SK-N-SH (cell line): Measurements from ENCODE around the gene PFKFB3. TPM values are rescaled to one million over a fixed set of nuclear protein-coding genes. Genes with fewer than 3 reads are reported as not detected.

ENCODE experiments used
- CTCF ChIA-PET: fragments of 300-600, 350-600 bp; formaldehyde crosslinking; extraction: SDS; loops from one replicate; lab custom pipeline; 2021; lab: Yijun Ruan, JAX
- POLR2A ChIA-PET: fragments of 350-600 bp; sonication (Branson Sonifier 250); formaldehyde crosslinking; extraction: SDS; loops from one replicate; lab custom pipeline; 2020; ENCODE audit warnings: antibody characterized with exemption, inconsistent platforms; lab: Yijun Ruan, JAX
- DNase-seq: peaks from one replicate; pipeline ENCODE4 v3.0.0; 2012
- H2AFZ ChIP-seq: fragments of 200-600 bp; sonication (generic); 2 replicates; pipeline ENCODE4 v1.8.1; 2016; ENCODE audit warnings: antibody characterized with exemption, mild to moderate bottlenecking, low read depth
- H3F3A ChIP-seq: fragments of 200-600 bp; sonication (generic); replicated peaks from 2 replicates; pipeline ENCODE3; 2016; ENCODE audit warnings: antibody characterized with exemption, mild to moderate bottlenecking; ENCODE audit not compliant: insufficient read depth
- H3K27ac ChIP-seq, 2 experiments: fragments of 200-500 bp in 1 of 2; fragments of 200-600 bp in 1 of 2; sonication (Bioruptor generic) in 1 of 2; sonication (generic), shearing (Covaris generic) in 1 of 2; 2 replicates each; pipeline versions ENCODE4 v1.5.1 to v1.6.1; 2014 to 2016; ENCODE audit warnings: low read depth in 2 of 2, inconsistent platforms in 1 of 2, low read length in 1 of 2, mild to moderate bottlenecking in 1 of 2, mixed read lengths in 1 of 2
- H3K27me3 ChIP-seq: fragments of 200-600 bp; sonication (generic), shearing (Covaris generic); 2 replicates; pipeline ENCODE4 v1.6.1; 2016; ENCODE audit warnings: mixed run types; ENCODE audit not compliant: insufficient read depth
- H3K36me3 ChIP-seq, 2 experiments: fragments of 200-500 bp in 1 of 2; fragments of 200-600 bp in 1 of 2; sonication (Bioruptor generic) in 1 of 2; sonication (generic) in 1 of 2; replicated peaks in 1 of 2; 2 replicates each; pipeline versions ENCODE3 to v1.5.1; 2014 to 2016; ENCODE audit warnings: low read length in 1 of 2, mild to moderate bottlenecking in 1 of 2; ENCODE audit not compliant: insufficient read depth in 2 of 2, control insufficient read depth in 1 of 2
- H3K4me1 ChIP-seq, 2 experiments: fragments of 200-500 bp in 1 of 2; fragments of 200-600 bp in 1 of 2; sonication (Bioruptor generic) in 1 of 2; sonication (generic), shearing (Covaris generic) in 1 of 2; 2 replicates each; pipeline versions ENCODE4 v1.5.1 to v1.6.1; 2014 to 2016; ENCODE audit warnings: low read depth in 1 of 2, low read length in 1 of 2, mixed run types in 1 of 2; ENCODE audit not compliant: insufficient read depth in 2 of 2, control insufficient read depth in 1 of 2
- H3K4me2 ChIP-seq: fragments of 200-600 bp; sonication (generic), shearing (Covaris generic); 2 replicates; pipeline ENCODE4 v1.6.1; 2017; ENCODE audit warnings: mixed run types
- H3K4me3 ChIP-seq, 2 experiments: fragments of 200-500 bp in 1 of 2; fragments of 200-600 bp in 1 of 2; sonication (Bioruptor generic) in 1 of 2; sonication (generic), shearing (Covaris generic) in 1 of 2; 2 replicates each; pipeline versions ENCODE4 v1.5.1 to v1.8.1; 2014 to 2016; ENCODE audit warnings: low read depth in 2 of 2, inconsistent platforms in 1 of 2, low read length in 1 of 2, mild to moderate bottlenecking in 1 of 2, mixed read lengths in 1 of 2, moderate library complexity in 1 of 2
- H3K79me2 ChIP-seq: fragments of 200-600 bp; sonication (generic); 2 replicates; pipeline ENCODE4 v1.8.1; 2017; ENCODE audit warnings: mild to moderate bottlenecking; ENCODE audit not compliant: insufficient read depth
- H3K9ac ChIP-seq: fragments of 200-600 bp; sonication (generic); 2 replicates; pipeline ENCODE4 v1.6.1; 2017; ENCODE audit warnings: mixed run types
- H3K9me2 ChIP-seq: fragments of 200-600 bp; sonication (generic); 2 replicates; pipeline ENCODE4 v1.6.1; 2017; ENCODE audit warnings: mixed run types
- H3K9me3 ChIP-seq: fragments of 200-600 bp; sonication (generic); 2 replicates; pipeline ENCODE4 v1.6.1; 2017; ENCODE audit warnings: mixed run types, mild to moderate bottlenecking, moderate library complexity
- H4K20me1 ChIP-seq: fragments of 200-600 bp; sonication (generic); 2 replicates; pipeline ENCODE4 v1.6.1; 2017; ENCODE audit warnings: mild to moderate bottlenecking, mixed run types; ENCODE audit not compliant: insufficient read depth
- CHD2 ChIP-seq: fragments of 150-350 bp; IDR thresholded peaks from 2 replicates; pipeline ENCODE4 v1.6.1; 2018; ENCODE audit warnings: low read length; ENCODE audit not compliant: partially characterized antibody
- EP300 ChIP-seq, 2 experiments: IDR thresholded peaks; 2 replicates each; pipeline versions ENCODE4 v1.4.0 to v1.6.1; 2012; ENCODE audit warnings: borderline replicate concordance in 1 of 2, low read depth in 1 of 2, low read length in 1 of 2
- EZH2phosphoT487 ChIP-seq: fragments of 200-600 bp; sonication (generic); IDR thresholded peaks from 2 replicates; pipeline ENCODE4 v1.6.1; 2017; ENCODE audit warnings: low read depth, mixed run types, mild to moderate bottlenecking, antibody characterized with exemption, moderate library complexity, borderline replicate concordance
- FOXJ3 ChIP-seq: sonication (generic); formaldehyde crosslinking; IDR thresholded peaks from 2 replicates; pipeline ENCODE4 v1.5.1; 2020; ENCODE audit warnings: mild to moderate bottlenecking, missing genetic modification reagents
- IRF3 ChIP-seq: fragments of 150-350 bp; IDR thresholded peaks from 2 replicates; pipeline ENCODE4 v1.6.1; 2016; ENCODE audit warnings: mild to moderate bottlenecking, low read depth, low read length
- JUND ChIP-seq: IDR thresholded peaks from 2 replicates; pipeline ENCODE4 v1.4.0; 2012
- MEF2A ChIP-seq: IDR thresholded peaks from 2 replicates; pipeline ENCODE4 v1.4.0; 2012; ENCODE audit warnings: low read depth, borderline replicate concordance
- NFIC ChIP-seq: IDR thresholded peaks from 2 replicates; pipeline ENCODE4 v1.4.0; 2012; ENCODE audit warnings: borderline replicate concordance
- NRF1 ChIP-seq: IDR thresholded peaks from 2 replicates; pipeline ENCODE4 v1.6.1; 2012; ENCODE audit warnings: low read depth, mild to moderate bottlenecking, low read length
- POLR2AphosphoS5 ChIP-seq: IDR thresholded peaks from 2 replicates; pipeline ENCODE4 v1.6.1; 2012; ENCODE audit warnings: low read depth, low read length
- RAD21 ChIP-seq: IDR thresholded peaks from 2 replicates; pipeline ENCODE4 v1.6.1; 2012; ENCODE audit warnings: mild to moderate bottlenecking, low read length
- RCOR1 ChIP-seq: fragments of 150-350 bp; IDR thresholded peaks from 2 replicates; pipeline ENCODE4 v1.6.1; 2017; ENCODE audit warnings: antibody characterized with exemption, low read length
- RFX5 ChIP-seq: IDR thresholded peaks from 2 replicates; pipeline ENCODE4 v1.6.1; 2012; ENCODE audit warnings: mild to moderate bottlenecking, improper control_type of control experiment, low read length
- RXRA ChIP-seq: IDR thresholded peaks from 2 replicates; pipeline ENCODE4 v1.4.0; 2012; ENCODE audit warnings: low read depth, mild to moderate bottlenecking, borderline replicate concordance
- SIN3A ChIP-seq: IDR thresholded peaks from 2 replicates; pipeline ENCODE4 v1.6.1; 2012; ENCODE audit warnings: low read depth, mild to moderate bottlenecking, low read length, moderate library complexity, borderline replicate concordance
- SMC3 ChIP-seq: IDR thresholded peaks from 2 replicates; pipeline ENCODE4 v1.6.1; 2012; ENCODE audit warnings: low read depth, low read length, improper control_type of control experiment
- TCF12 ChIP-seq: IDR thresholded peaks from 2 replicates; pipeline ENCODE4 v1.4.0; 2012
- USF1 ChIP-seq: IDR thresholded peaks from 2 replicates; pipeline ENCODE4 v1.4.0; 2012; ENCODE audit warnings: low read depth, borderline replicate concordance
- WGBS: methylation state at CpG from one replicate; pipeline ENCODE4 v1.1.6; 2017; ENCODE audit warnings: low lambda C conversion rate; 5-methylcytosine and 5-hydroxymethylcytosine counted together
- polyA plus RNA-seq, 3 experiments: library from polyadenylated mRNA; depleted of rRNA; stranded (reverse); fragments of >200 nt; gene quantifications; 2 replicates each; pipeline ENCODE4 v1.2.3, GENCODE V29; 2012
- TF ChIP-seq, protein P1 (sequence below): IDR thresholded peaks from 2 replicates; pipeline ENCODE4 v1.6.1; 2012; ENCODE audit warnings: mild to moderate bottlenecking, low read depth, low read length, moderate library complexity
- TF ChIP-seq, protein P2 (sequence below): IDR thresholded peaks from 2 replicates; pipeline ENCODE4 v1.4.0; 2012; ENCODE audit warnings: low read depth

The PFKFB3 gene
- polyA plus RNA-seq, 1 of the 3 experiments (the other 2 are of a cell fraction): 59.7 TPM

DNA sequence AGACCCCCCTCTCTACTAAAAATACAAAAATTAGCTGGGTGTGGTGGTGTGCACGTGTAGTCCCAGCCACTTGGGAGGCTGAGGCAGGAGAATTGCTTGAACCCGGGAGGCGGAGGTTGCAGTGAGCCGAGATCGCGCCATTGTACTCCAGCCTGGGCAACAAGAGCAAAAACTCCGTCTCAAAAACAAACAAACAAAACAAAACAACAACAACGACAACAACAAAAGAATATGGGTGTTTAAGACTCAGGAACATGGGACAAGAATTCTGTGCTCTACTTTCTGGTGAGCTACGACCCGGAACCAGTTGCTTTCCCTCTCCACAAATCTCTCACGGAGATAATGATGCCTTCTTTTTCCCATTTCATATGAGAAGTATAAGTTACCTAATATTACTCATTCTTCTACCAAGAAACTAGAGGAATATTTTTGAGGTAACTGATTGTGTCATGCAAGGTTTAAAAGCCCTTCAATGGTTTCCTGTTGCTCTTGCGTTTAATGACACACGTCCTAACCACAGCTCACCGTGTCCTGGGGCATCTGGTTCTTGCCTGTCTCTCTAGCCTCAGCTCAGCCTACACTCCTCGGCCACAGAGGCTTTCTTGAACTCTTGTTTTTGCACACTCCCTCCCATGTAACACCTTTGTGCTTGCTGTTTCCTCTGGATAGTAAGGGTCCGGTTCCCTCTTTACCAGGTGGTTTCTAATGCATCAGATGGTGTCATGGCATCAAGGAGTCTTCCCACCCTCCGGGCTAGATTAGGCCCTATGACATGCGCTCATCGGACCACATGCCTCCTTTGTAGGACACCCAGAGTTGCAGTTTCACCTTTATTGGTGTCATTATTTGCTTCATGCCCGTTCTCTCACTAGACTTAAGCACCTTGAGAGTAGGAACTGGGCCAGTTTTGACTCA lies 67.5 kb downstream of the PFKFB3 start (continued):
- TF ChIP-seq IRF3: no peak

DNA sequence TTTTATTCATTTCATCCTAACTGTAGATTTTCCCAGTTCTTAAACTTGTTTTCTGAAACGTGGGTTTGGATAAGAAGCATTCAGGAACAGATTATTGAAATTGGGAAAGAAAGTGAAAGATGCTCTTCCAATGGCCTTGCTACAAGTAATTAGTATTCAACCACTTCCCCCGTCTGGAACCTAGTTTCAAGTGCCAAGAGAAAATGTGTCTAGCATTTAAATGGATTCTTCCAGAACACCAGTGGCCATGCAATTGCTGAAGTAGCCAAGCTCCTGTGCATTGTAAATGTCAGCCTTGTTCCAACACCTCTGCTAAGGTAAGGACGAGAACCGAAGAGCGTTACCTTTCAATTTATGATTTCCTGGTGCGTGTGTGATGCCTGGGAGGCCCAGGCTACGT lies 68.2 kb downstream of the PFKFB3 start:
- Histone ChIP-seq H3K36me3 (no peaks in the 10 kb centered on the region), H3K9me2 (no peaks in the 10 kb centered on the region), H3K4me1 (peaks cover 0 to 12% of the 10 kb centered on the region in 2 experiments; a peak in 2 of 4 replicates), H3K4me2 (no peak overlapping the region), H3K4me3 (no peak overlapping the region), H3K9me3 (no peaks in the 10 kb centered on the region), H3K79me2 (no peaks in the 10 kb centered on the region), H4K20me1 (no peaks in the 10 kb centered on the region), H3K9ac (no peak overlapping the region), H3F3A (peaks cover 12% of the 10 kb centered on the region), H3K27me3 (no peaks in the 10 kb centered on the region), H3K27ac (no peak overlapping the region), H2AFZ (no peak overlapping the region)
- 85% methylated on average over 7 of the region's 7 CpGs for WGBS
- CTCF ChIA-PET: no interaction called here
- POLR2A ChIA-PET: no interaction called here
- no peak for TF ChIP-seq RCOR1
- no peak for TF ChIP-seq FOXJ3
- no peak for TF ChIP-seq TCF12
- TF ChIP-seq MEF2A: no peak
- no peak for TF ChIP-seq RAD21
- TF ChIP-seq CHD2: no peak
- no peak for TF ChIP-seq RFX5
- TF ChIP-seq EP300 (IDR thresholded peaks at IDR 0.05; ENCODE audit: borderline replicate concordance in 1 of 2, low read depth in 1 of 2, low read length in 1 of 2): no peak
- TF ChIP-seq NFIC: no peak
- no peak for DNase-seq

DNA sequence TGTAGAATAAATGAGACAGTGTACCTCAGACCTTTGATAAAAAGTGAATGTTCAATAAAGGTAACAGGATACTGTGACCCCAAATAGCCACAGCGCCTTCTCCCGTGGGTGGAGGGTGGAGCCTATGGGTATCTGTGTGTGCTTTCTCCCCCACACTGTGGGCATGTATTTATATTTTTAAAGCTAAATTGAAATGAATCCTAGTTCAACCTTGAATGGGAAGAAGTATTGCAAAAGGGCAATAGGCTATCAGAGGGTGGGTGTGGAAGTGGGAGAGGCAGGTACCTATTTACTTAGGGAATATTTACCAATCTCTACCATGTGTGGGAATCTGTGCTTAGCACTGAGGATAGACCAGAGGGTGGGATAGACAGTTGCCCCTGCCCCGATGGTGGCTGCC lies 68.9 kb downstream of the PFKFB3 start:
- CTCF ChIA-PET: no interaction called here
- no peak overlapping the region for H3K9ac ChIP-seq
- no peaks in the 10 kb centered on the region for H3K9me2 ChIP-seq
- H3K79me2 ChIP-seq: no peaks in the 10 kb centered on the region
- H4K20me1 ChIP-seq: no peaks in the 10 kb centered on the region
- no peaks in the 10 kb centered on the region for H3K9me3 ChIP-seq
- no peak overlapping the region for H3K4me3 ChIP-seq
- no peak overlapping the region for H2AFZ ChIP-seq
- H3K4me2 ChIP-seq: no peak overlapping the region
- H3K27me3 ChIP-seq: no peaks in the 10 kb centered on the region
- H3K27ac ChIP-seq: no peak overlapping the region
- WGBS: 89% methylated on average over 3 of the region's 3 CpGs
- peaks cover 17% of the 10 kb centered on the region for H3F3A ChIP-seq
- no peak for DNase-seq
- POLR2A ChIA-PET: no interaction called here
- no peaks in the 10 kb centered on the region for H3K36me3 ChIP-seq
- H3K4me1 ChIP-seq: peaks cover 0 to 13% of the 10 kb centered on the region in 2 experiments; a peak in 2 of 4 replicates
- TF ChIP-seq FOXJ3 (no peak), USF1 (no peak), EP300 (IDR thresholded peaks at IDR 0.05; ENCODE audit: borderline replicate concordance in 1 of 2, low read depth in 1 of 2, low read length in 1 of 2) (no peak), NFIC (no peak), NRF1 (no peak), RXRA (no peak), TCF12 (no peak), RCOR1 (no peak), SIN3A (no peak), JUND (no peak), POLR2AphosphoS5 (no peak), RFX5 (no peak), SMC3 (no peak), EZH2phosphoT487 (no peak)
- TF ChIP-seq, protein P1, sequence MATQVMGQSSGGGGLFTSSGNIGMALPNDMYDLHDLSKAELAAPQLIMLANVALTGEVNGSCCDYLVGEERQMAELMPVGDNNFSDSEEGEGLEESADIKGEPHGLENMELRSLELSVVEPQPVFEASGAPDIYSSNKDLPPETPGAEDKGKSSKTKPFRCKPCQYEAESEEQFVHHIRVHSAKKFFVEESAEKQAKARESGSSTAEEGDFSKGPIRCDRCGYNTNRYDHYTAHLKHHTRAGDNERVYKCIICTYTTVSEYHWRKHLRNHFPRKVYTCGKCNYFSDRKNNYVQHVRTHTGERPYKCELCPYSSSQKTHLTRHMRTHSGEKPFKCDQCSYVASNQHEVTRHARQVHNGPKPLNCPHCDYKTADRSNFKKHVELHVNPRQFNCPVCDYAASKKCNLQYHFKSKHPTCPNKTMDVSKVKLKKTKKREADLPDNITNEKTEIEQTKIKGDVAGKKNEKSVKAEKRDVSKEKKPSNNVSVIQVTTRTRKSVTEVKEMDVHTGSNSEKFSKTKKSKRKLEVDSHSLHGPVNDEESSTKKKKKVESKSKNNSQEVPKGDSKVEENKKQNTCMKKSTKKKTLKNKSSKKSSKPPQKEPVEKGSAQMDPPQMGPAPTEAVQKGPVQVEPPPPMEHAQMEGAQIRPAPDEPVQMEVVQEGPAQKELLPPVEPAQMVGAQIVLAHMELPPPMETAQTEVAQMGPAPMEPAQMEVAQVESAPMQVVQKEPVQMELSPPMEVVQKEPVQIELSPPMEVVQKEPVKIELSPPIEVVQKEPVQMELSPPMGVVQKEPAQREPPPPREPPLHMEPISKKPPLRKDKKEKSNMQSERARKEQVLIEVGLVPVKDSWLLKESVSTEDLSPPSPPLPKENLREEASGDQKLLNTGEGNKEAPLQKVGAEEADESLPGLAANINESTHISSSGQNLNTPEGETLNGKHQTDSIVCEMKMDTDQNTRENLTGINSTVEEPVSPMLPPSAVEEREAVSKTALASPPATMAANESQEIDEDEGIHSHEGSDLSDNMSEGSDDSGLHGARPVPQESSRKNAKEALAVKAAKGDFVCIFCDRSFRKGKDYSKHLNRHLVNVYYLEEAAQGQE: no peak
- TF ChIP-seq, protein P2, sequence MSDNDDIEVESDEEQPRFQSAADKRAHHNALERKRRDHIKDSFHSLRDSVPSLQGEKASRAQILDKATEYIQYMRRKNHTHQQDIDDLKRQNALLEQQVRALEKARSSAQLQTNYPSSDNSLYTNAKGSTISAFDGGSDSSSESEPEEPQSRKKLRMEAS: no peak
